H9 (cell line): ENCODE measurements around the gene TMEM242. TPM values are rescaled to one million over a fixed set of nuclear protein-coding genes. Genes with fewer than 3 reads are reported as not detected.

Experiments used
- DNase-seq: peaks from one replicate; pipeline ENCODE4 v3.0.0-alpha.2; 2017
- H2AFZ ChIP-seq: one replicate; pipeline ENCODE4 v1.6.1; 2013; ENCODE audit warnings: mild to moderate bottlenecking, low read length, control low read depth, moderate library complexity
- H2AK5ac ChIP-seq: 2 replicates; pipeline ENCODE4 v1.6.1; 2013; ENCODE audit warnings: low read length, control low read depth, mixed read lengths; ENCODE audit not compliant: insufficient read length
- H2BK120ac ChIP-seq: one replicate; pipeline ENCODE4 v1.6.1; 2013; ENCODE audit warnings: low read depth, mild to moderate bottlenecking, low read length, control low read depth, inconsistent platforms; ENCODE audit not compliant: poor library complexity, severe bottlenecking
- H2BK12ac ChIP-seq: 2 replicates; pipeline ENCODE4 v1.6.1; 2013; ENCODE audit warnings: low read length, control low read depth, mixed read lengths, low read depth; ENCODE audit not compliant: insufficient read length
- H2BK15ac ChIP-seq: 2 replicates; pipeline ENCODE4 v1.6.1; 2013; ENCODE audit warnings: low read depth, low read length, control low read depth
- H2BK20ac ChIP-seq: one replicate; pipeline ENCODE4 v1.6.1; 2013; ENCODE audit warnings: low read depth, mild to moderate bottlenecking, low read length, control low read depth, inconsistent platforms; ENCODE audit not compliant: poor library complexity, severe bottlenecking
- H2BK5ac ChIP-seq: 2 replicates; pipeline ENCODE4 v1.6.1; 2013; ENCODE audit warnings: low read length, control low read depth, mixed read lengths; ENCODE audit not compliant: insufficient read length
- H3K14ac ChIP-seq: 2 replicates; pipeline ENCODE4 v1.6.1; 2013; ENCODE audit warnings: low read length, control low read depth; ENCODE audit not compliant: insufficient read depth
- H3K18ac ChIP-seq: 2 replicates; pipeline ENCODE4 v1.6.1; 2013; ENCODE audit warnings: low read depth, mild to moderate bottlenecking, mixed read lengths, low read length, control low read depth; ENCODE audit not compliant: insufficient read length
- H3K23ac ChIP-seq: 2 replicates; pipeline ENCODE4 v1.6.1; 2013; ENCODE audit warnings: low read length, control low read depth, mixed read lengths, low read depth; ENCODE audit not compliant: insufficient read length
- H3K23me2 ChIP-seq: 2 replicates; pipeline ENCODE4 v1.6.1; 2013; ENCODE audit warnings: low read depth, mild to moderate bottlenecking, mixed read lengths, low read length, control low read depth; ENCODE audit not compliant: insufficient read length, poor library complexity, severe bottlenecking
- H3K27ac ChIP-seq: 2 replicates; pipeline ENCODE4 v1.5.1; 2013; ENCODE audit warnings: low read length, control low read depth, mixed read lengths, low read depth; ENCODE audit not compliant: insufficient read length
- H3K27me3 ChIP-seq: 2 replicates; pipeline ENCODE4 v1.6.1; 2013; ENCODE audit warnings: low read length, control low read depth, inconsistent platforms; ENCODE audit not compliant: insufficient read depth
- H3K4ac ChIP-seq: 2 replicates; pipeline ENCODE4 v1.6.1; 2013; ENCODE audit warnings: low read depth, mild to moderate bottlenecking, control low read depth, inconsistent platforms, low read length, moderate library complexity
- H3K4me1 ChIP-seq: 2 replicates; pipeline ENCODE4 v1.6.1; 2013; ENCODE audit warnings: low read length, control low read depth, inconsistent platforms; ENCODE audit not compliant: insufficient read depth
- H3K4me2 ChIP-seq: 2 replicates; pipeline ENCODE4 v1.6.1; 2013; ENCODE audit warnings: low read length, control low read depth, mixed read lengths; ENCODE audit not compliant: insufficient read length, insufficient read depth
- H3K56ac ChIP-seq: 2 replicates; pipeline ENCODE4 v1.6.1; 2013; ENCODE audit warnings: low read depth, mild to moderate bottlenecking, mixed read lengths, low read length, control low read depth; ENCODE audit not compliant: insufficient read length
- H3K79me1 ChIP-seq: 2 replicates; pipeline ENCODE4 v1.6.1; 2013; ENCODE audit warnings: low read depth, mild to moderate bottlenecking, moderate library complexity, low read length, control low read depth, inconsistent platforms; ENCODE audit not compliant: insufficient read depth, poor library complexity, severe bottlenecking
- H3K79me2 ChIP-seq: 2 replicates; pipeline ENCODE4 v1.6.1; 2013; ENCODE audit warnings: low read length, control low read depth, inconsistent platforms; ENCODE audit not compliant: insufficient read depth
- H3K9ac ChIP-seq: 2 replicates; pipeline ENCODE4 v1.6.1; 2013; ENCODE audit warnings: low read length, control low read depth, mixed read lengths; ENCODE audit not compliant: insufficient read length; ENCODE audit errors: extremely low read depth
- H3K9me3 ChIP-seq: one replicate; pipeline ENCODE4 v1.6.1; 2013; ENCODE audit warnings: low read depth, low read length, inconsistent platforms; ENCODE audit not compliant: control insufficient read depth
- H3T11ph ChIP-seq: one replicate; pipeline ENCODE4 v1.6.1; 2013; ENCODE audit warnings: mild to moderate bottlenecking, low read length, control low read depth, inconsistent platforms
- H4K20me1 ChIP-seq: one replicate; pipeline ENCODE4 v1.6.1; 2013; ENCODE audit not compliant: control insufficient read depth, insufficient read length, insufficient read depth
- H4K5ac ChIP-seq: 2 replicates; pipeline ENCODE4 v1.6.1; 2013; ENCODE audit warnings: low read depth, mild to moderate bottlenecking, mixed read lengths, low read length, control low read depth; ENCODE audit not compliant: insufficient read length
- H4K8ac ChIP-seq: replicated peaks from 2 replicates; pipeline ENCODE4 v1.6.1; 2013; ENCODE audit warnings: low read length, control low read depth, mixed read lengths, low read depth; ENCODE audit not compliant: insufficient read length
- H4K91ac ChIP-seq: 2 replicates; pipeline ENCODE4 v1.6.1; 2013; ENCODE audit warnings: low read depth, mild to moderate bottlenecking, moderate library complexity, mixed read lengths, low read length, control low read depth; ENCODE audit not compliant: insufficient read length
- H3K27ac Mint-ChIP-seq, 3 experiments: 2 replicates in 2 of 3; 3 replicates in 1 of 3; pipeline ENCODE4 v1.8.0; 2020 to 2021; ENCODE audit warnings: mixed read lengths in 3 of 3, mild to moderate bottlenecking in 1 of 3, moderate library complexity in 1 of 3
- H3K27me3 Mint-ChIP-seq: 2 replicates; pipeline ENCODE4 v1.8.0; 2021; ENCODE audit warnings: low read depth, mild to moderate bottlenecking, moderate library complexity, mixed read lengths
- H3K36me3 Mint-ChIP-seq, 3 experiments: 2 replicates in 2 of 3; 3 replicates in 1 of 3; pipeline ENCODE4 v1.8.0; 2020 to 2021; ENCODE audit warnings: low read depth in 3 of 3, mixed read lengths in 3 of 3; ENCODE audit not compliant: insufficient read depth in 1 of 3
- H3K4me1 Mint-ChIP-seq, 2 experiments: 2 replicates each; pipeline ENCODE4 v1.8.0; 2020; ENCODE audit warnings: mixed read lengths in 2 of 2
- H3K4me3 Mint-ChIP-seq, 2 experiments: 2 replicates in 1 of 2; 3 replicates in 1 of 2; pipeline ENCODE4 v1.8.0; 2020 to 2021; ENCODE audit warnings: mild to moderate bottlenecking in 2 of 2, mixed read lengths in 2 of 2, moderate library complexity in 1 of 2
- H3K9me3 Mint-ChIP-seq, 2 experiments: 2 replicates in 1 of 2; 3 replicates in 1 of 2; pipeline ENCODE4 v1.8.0; 2020; ENCODE audit warnings: mild to moderate bottlenecking in 2 of 2, mixed read lengths in 2 of 2, moderate library complexity in 1 of 2
- WGBS: extraction: QIAGEN DNeasy Blood & Tissue Kit; methylation state at CpG from one replicate; pipeline ENCODE4 v1.1.7; 2013; ENCODE audit warnings: missing lambda C conversion rate, low lambda C conversion rate, mixed read lengths; ENCODE audit not compliant: insufficient read length; ENCODE audit errors: extremely low coverage; 5-methylcytosine and 5-hydroxymethylcytosine counted together
- total RNA-seq: library from RNA; stranded (reverse); gene quantifications from 2 replicates; pipeline ENCODE4 v1.2.1, GENCODE V29; 2021
- TF ChIP-seq, protein P1 (sequence below): fragments of 200-600 bp; sonication (generic); conservative IDR thresholded peaks from 3 replicates; pipeline ENCODE4 v1.8.0; 2021; ENCODE audit warnings: antibody characterized with exemption, mild to moderate bottlenecking

TMEM242 gene
- total RNA-seq, 1 experiment from 2014 or later: 10.5 TPM

DNA sequence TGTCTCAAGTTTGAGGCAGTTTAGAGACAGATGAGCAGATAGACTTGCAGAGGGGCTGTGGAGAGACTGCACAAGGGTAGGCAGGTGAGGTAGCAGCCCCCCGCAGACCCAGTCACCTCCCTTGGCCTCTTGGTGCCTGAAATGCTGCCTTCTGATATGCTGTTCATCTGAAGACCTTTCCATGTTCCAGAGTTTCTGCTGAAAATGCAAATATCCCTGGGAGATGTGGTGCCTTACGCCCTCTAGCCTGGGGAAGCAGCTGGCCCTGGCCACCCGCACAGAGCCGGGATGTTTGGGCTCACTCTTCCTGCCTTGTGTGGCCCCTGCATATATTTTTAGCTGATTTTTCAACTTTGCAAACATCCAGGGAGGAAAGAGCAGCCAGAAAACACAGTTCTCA is 51.4 kb downstream of the TMEM242 start:
- no peak overlapping the region for H4K91ac ChIP-seq
- H3K4me3 Mint-ChIP-seq: no peak overlapping the region
- H3K27me3 Mint-ChIP-seq: peaks cover 27% of the 10 kb centered on the region

More for the DNA sequence above, 51.4 kb downstream of the TMEM242 start:
- peaks cover 2% of the 10 kb centered on the region for H4K20me1 ChIP-seq
- Mint-ChIP-seq H3K27ac (no peak overlapping the region), H3K4me1 (peaks cover 19% of the 10 kb centered on the region in 2 experiments), H3K36me3 (peaks cover 2 to 9% (median 7%) of the 10 kb centered on the region in 3 experiments; a peak in 6 of 7 replicates), H3K9me3 (peaks cover 7 to 8% of the 10 kb centered on the region in 2 experiments)
- no peak overlapping the region for H2AFZ ChIP-seq
- no peak overlapping the region for H3K9ac ChIP-seq
- no peaks in the 10 kb centered on the region for H3K4me1 ChIP-seq
- no peak overlapping the region for H2BK15ac ChIP-seq
- H3K18ac ChIP-seq: no peak overlapping the region
- H3T11ph ChIP-seq: no peak overlapping the region
- WGBS: no CpG with 5 or more reads among the region's 4 CpGs
- H3K79me2 ChIP-seq: no peaks in the 10 kb centered on the region
- no peaks in the 10 kb centered on the region; the same call in 1 of the 2 replicates for H3K27me3 ChIP-seq
- no peak overlapping the region for H3K14ac ChIP-seq
- no peak overlapping the region for H4K5ac ChIP-seq
- no peak overlapping the region for H4K8ac ChIP-seq
- no peaks in the 10 kb centered on the region for H3K79me1 ChIP-seq
- no peak overlapping the region for H2BK12ac ChIP-seq
- no peak overlapping the region for H2BK120ac ChIP-seq
- TF ChIP-seq, protein P1, sequence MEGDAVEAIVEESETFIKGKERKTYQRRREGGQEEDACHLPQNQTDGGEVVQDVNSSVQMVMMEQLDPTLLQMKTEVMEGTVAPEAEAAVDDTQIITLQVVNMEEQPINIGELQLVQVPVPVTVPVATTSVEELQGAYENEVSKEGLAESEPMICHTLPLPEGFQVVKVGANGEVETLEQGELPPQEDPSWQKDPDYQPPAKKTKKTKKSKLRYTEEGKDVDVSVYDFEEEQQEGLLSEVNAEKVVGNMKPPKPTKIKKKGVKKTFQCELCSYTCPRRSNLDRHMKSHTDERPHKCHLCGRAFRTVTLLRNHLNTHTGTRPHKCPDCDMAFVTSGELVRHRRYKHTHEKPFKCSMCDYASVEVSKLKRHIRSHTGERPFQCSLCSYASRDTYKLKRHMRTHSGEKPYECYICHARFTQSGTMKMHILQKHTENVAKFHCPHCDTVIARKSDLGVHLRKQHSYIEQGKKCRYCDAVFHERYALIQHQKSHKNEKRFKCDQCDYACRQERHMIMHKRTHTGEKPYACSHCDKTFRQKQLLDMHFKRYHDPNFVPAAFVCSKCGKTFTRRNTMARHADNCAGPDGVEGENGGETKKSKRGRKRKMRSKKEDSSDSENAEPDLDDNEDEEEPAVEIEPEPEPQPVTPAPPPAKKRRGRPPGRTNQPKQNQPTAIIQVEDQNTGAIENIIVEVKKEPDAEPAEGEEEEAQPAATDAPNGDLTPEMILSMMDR: no peak
- H2BK5ac ChIP-seq: no peak overlapping the region
- H2BK20ac ChIP-seq: no peak overlapping the region
- no peak overlapping the region for H3K4me2 ChIP-seq
- H3K27ac ChIP-seq: no peak overlapping the region
- no peaks in the 10 kb centered on the region for H3K9me3 ChIP-seq
- H2AK5ac ChIP-seq: no peak overlapping the region
- no peak overlapping the region for H3K23ac ChIP-seq
- DNase-seq: no peak
- peaks cover 4% of the 10 kb centered on the region for H3K23me2 ChIP-seq
- no peak overlapping the region for H3K4ac ChIP-seq
- no peak overlapping the region for H3K56ac ChIP-seq
